Measurements from ENCODE around the gene TC2N.

GRCh38 chr14:91755570-91756295, 111.6 kb downstream of the TC2N start:
- no peak for TF ChIP-seq POLR2A (IDR thresholded peaks at IDR 0.05)
- TF ChIP-seq, protein P1, sequence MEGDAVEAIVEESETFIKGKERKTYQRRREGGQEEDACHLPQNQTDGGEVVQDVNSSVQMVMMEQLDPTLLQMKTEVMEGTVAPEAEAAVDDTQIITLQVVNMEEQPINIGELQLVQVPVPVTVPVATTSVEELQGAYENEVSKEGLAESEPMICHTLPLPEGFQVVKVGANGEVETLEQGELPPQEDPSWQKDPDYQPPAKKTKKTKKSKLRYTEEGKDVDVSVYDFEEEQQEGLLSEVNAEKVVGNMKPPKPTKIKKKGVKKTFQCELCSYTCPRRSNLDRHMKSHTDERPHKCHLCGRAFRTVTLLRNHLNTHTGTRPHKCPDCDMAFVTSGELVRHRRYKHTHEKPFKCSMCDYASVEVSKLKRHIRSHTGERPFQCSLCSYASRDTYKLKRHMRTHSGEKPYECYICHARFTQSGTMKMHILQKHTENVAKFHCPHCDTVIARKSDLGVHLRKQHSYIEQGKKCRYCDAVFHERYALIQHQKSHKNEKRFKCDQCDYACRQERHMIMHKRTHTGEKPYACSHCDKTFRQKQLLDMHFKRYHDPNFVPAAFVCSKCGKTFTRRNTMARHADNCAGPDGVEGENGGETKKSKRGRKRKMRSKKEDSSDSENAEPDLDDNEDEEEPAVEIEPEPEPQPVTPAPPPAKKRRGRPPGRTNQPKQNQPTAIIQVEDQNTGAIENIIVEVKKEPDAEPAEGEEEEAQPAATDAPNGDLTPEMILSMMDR (IDR thresholded peaks at IDR 0.05) = no peak
